CD4-positive, alpha-beta T cell treated with Interleukin-15 for 4 hours (primary cell): Measurements from ENCODE around the gene SMIM11.
"Not testable (repeated sequence)": the region's sequence is repeated elsewhere in the genome, so short reads cannot be mapped to it uniquely, and the experiment has no call there.

Experiments
- DNase-seq: peaks from one replicate; pipeline ENCODE4 v3.0.0-alpha.2; 2020; ENCODE audit warnings: low spot score

SMIM11 gene, protein sequence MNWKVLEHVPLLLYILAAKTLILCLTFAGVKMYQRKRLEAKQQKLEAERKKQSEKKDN

DNA sequence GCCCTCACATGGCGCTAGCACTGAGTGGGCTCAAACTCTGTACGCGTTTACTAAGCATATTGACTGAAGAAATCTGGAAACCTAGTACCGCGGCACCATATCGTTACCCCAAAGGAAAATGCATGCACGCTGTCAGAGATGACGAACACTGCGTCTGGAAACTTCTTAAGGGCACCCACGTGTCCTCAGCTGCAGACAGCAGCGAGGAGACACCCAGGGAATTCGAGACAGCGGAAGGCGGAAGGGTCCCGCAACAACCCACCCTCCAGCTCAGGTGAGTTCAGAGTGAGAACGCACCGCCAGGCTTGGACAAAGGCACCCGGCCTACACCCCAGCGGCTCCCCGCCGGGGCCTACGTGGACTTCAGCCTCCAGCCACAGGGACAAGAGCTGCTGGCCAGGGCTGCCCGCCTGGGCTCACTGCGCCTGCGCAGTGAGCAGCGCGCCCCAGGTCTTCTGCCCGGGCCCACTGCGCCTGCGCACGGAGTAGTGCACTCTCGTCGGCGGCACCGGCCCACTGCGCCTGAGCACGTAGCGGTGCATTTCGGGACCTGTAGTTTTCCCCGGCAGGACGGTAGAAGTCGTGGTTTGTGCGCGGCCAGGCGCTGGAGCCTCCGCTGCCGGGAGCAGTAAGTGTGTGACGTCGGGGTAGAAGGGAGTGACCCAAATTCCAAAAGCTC, at the start of gene SMIM11:
TSS of gene SMIM11 (plus strand) at position 568 of the 679 bp plus-strand sequence. CDS start 3,998 bp downstream, outside the sequence.
- not testable (repeated sequence) for DNase-seq

- DNase-seq, result no peak
These were observed 45.3 kb upstream of the SMIM11 start for GRCh38 chr21:34330055-34330454.

DNA sequence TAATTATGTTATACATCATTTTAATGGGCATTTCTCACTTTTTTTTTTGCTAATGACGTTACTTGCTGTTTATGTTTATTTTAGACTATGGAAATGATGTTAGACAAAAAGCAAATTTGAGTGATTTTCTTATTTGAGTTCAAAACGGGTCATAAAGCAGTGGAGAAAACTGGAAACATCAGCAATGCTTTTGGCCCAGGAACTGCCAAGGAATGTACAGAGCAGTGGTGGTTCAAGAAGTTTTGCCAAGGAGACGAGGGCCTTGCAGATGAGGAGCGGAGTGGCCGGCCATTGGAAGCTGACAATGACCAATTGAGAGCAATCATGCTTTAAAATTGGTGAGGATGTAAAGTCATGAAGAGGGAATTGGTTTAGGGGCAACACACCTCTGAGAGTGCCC, 43.6 kb upstream of the SMIM11 start:
- no peak for DNase-seq

DNA sequence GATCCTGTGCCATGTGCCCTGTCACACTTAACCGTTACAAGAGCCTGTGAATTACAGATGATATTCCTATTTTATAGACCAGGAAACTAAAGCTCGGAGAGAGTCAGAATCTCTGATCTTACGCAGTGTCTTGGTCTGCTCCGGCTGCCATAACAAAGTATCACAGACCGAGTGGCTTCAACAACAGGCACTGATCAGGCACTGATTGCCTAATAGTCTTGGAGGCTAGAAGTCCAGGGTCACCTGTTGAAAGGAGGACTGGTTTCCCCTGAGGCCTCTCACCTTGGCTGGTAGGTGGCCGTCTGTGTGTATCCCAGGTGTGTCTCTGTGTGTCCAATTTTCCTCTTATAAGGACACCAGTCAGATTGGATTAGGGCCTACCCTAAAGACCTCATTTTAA, 43.0 kb upstream of the SMIM11 start:
- DNase-seq, result no peak

DNA sequence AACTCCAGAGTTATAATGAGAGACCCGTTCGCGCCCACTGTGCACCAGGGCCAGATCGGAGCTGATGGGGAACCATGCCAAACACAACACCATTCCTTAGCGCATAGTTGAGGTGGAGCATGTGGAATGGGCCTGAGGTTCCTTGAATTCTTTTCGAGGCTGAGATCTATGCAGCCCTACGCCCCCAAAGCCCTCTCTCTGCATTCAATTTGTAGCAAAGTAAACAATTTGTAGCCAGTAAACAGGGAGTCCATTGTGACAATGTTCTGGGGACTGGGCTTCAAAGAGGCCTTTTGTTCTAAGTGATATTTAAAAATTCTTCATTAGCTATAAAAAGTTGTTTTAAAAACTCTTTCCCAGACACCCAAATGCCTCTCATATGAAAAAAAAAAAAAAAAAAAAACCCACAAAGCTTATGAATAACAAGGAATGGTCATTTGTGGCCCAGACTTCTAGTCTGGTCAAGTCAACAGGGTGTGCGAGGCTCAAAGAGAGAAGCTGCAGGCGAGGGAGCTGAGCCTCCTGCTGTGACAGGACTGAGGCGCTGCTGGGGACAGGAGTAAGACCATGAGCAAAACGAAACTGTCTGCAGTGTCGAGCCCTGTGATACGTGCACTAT, 42.1 kb upstream of the SMIM11 start:
- no peak for DNase-seq

DNA sequence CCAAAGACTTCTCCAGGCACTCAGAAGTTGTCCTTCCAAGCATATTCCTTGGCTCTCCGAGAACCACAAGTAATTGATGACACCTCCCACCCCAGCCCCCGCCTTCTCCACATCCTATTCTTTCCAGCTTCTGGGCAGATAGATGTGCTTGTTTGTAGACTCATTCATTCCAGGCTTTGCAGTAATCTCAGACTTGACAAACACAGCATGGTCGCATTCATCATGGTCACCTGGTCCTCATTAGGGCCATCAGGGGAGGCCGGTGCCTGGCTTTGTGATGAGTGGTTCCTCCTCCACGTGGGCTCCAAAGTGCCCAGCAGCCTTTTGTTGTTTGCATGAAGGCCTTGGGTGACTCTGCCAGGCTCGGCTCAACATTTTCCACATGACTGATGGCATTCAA, 40.0 kb upstream of the SMIM11 start:
- no peak for DNase-seq

DNA sequence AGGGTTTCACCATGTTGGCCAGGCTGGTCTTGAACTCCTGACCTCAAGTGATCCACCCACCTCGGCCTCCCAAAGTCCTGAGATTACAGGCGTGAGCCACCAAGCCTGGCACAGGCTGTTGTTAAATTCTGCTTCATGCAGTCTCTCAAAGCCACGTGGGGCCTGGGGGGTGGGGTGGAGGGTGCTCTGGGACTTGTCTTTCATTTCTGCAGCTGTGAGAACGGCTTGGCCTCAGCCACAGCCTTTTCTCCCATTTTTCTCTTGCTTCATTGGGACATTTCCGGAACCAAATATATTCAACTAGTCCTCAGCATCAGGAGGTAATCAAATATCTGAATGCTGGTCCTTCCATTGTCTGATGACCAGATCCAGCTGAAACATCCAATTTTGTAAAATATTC, 39.1 kb upstream of the SMIM11 start:
- DNase-seq, result no peak

DNA sequence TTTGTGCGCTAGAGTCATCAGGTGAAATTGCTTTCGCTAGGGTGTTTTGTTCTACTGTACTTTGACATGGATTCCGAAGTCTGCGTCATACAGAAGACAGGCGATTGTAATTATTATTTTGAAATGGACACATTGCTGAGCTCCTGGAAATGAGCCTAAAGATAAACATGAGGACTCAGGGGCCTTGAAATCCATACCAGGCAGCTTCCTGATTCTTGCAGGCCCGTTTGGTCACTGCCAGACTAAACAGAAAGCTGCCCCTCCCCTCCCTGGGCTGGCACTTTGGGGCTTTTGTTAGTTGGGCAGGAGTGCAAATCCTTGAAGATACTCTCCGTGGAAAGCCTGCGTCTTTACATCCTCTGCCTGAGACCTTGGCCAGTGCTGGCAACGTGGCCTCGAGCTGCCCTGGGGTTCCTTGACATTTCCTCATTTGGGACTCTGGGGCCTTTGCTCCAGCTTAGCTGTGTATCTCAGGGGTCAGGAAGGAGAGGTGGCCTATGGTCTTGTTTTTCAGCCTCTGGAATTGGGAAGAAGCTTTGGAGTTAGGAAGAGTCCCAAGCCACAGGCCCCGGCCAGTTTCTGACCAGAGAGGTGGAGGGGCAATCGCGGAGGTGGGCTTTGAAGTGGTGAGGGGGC, 38.4 kb upstream of the SMIM11 start:
- DNase-seq, result no peak

DNA sequence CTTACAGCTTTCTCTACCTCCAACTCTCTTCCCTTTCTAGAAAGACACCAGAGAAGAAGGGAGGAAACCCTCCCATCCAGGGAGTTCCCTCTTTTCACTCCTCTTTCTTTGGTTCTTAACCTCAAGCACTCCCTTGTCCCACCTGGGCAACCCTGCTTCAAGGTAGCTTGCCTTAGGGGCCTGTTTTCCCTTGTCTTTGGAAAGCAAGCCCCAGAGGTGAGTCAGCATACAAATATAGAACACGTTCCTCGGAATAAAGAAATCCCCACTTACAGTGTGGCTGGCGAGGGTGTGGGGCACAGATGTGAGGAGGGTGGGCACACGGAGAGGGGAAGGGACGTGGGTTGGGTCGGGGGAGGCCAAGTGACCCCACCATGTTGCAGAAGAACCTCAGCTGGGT, 37.6 kb upstream of the SMIM11 start:
- DNase-seq, result no peak

- no peak for DNase-seq
These were observed 37.1 kb upstream of the SMIM11 start for GRCh38 chr21:34338226-34338625.

DNA sequence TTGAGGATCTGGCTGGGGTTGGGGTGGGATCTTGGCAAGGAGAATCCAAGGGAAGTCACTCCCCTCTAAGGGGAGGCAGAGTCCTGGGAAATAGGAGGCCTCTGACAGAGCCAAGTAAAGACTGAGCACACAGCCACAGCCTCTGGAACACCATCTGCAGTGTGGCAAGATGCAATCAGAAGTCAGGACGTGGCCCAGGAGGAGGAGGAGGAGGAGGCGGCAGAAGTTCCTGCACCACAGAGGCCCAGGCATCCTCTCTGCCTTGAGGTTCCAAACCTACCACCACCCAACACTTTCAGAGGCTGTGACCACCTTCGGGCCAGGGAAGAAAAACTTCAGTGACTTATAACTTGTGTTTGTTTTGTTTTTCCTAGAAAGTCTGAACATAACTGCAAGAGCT, 35.2 kb upstream of the SMIM11 start:
- no peak for DNase-seq

DNA sequence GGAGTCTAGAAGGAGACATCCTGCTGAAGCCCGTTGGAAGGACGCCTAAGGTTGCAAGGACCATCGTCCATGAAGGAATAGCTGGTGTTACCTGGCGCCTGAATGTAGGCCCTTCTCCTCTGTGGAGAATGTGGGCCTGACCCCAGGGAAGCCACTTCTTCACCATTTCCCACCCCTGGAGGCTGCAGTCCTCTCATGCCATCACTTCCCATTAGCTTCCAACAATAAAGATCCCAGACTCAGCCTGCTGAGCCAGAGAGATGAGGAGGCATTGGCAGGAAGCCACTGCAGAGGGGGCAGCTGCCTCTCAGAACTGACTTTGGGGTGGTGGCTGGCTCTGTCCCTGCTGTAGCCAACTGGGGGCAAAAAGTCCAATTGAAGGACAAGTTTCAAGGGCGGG, 32.8 kb upstream of the SMIM11 start:
- DNase-seq, result no peak

- DNase-seq, result no peak
These were observed 32.0 kb upstream of the SMIM11 start for GRCh38 chr21:34343347-34343746.

DNA sequence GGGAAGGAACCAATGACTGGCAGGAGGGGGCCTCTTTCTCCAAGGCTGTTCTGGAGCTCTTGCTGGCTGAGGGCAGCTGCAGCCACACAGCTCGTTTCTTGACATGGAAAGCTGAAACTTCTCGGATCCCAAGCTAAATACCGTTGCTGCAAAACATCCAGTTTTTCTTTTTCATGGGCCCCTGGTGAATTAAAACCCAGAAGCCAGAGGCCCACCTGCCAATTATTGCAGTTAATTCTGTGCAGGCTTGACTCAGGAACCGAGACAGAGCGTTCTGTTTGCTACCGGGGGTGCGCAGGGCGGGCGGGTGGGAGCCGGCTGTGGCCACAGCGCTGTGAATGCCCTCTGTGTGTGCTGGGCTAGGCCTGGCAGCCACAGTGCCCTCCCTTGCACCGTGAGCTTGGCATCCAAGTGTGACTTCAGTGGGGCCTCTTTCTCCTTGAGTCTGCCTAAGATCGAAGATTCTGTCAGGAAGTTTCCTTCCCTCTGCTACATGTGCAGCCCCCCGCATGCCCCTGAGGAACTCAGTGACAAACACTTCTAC, 31.4 kb upstream of the SMIM11 start:
- no peak for DNase-seq

GRCh38 chr21:34344584-34344983, 30.7 kb upstream of the SMIM11 start:
- DNase-seq, result no peak

DNA sequence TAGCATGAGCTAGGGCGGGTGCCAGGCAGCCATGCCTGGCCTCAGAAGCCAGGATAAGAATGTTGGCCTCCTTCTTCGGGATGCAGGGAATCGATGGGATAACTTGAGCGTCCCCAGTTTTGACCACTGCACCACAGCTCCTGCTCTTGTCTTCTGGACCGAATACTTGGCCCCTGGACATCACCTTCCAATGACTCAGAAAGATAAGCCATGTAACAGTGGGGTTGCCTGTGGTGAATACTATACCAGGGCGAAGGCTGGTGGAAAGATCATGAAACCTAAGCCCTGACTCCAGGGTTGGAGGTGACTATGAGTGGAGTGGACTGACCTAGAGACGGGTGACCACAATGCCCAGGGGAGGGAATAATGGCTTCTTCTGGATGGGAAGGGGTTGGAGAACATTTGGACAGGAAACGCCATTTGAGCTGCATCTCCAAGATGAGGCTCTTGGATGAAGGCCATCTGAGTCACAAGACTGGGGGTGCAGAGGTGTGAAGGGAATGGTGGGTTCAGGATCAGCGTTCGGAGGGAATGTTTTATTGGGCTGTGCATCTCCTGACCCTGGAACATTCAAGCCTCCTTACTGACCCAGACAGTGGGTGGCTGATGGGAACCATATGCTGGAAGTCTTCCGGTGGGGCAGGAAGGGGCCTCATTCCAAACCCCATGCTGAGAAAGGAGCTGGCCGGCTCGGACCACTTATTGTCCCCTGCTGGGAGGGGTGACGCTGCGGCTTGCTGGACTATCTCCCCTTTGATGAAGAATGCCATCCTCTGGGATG, 30.0 kb upstream of the SMIM11 start:
- no peak for DNase-seq

DNA sequence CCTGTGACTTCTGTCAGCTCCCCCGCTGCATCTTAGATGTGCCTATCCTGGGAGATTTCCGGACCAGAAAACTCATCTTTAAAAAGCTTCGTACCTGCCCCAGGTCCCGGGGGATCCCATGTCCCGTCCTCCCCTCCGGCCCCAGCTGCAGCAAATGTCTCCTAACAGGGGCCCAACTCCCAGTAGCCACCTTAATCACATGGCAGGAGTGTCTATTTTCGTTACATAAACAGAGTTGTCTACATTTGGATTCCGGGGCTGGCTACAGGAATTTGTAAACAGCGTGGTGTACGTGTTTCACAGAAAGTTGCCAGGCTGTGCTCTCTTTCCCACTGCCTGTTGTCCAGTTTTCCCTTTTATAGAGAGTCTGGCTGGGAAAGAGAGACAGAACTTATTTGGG, 29.4 kb upstream of the SMIM11 start:
- no peak for DNase-seq

DNA sequence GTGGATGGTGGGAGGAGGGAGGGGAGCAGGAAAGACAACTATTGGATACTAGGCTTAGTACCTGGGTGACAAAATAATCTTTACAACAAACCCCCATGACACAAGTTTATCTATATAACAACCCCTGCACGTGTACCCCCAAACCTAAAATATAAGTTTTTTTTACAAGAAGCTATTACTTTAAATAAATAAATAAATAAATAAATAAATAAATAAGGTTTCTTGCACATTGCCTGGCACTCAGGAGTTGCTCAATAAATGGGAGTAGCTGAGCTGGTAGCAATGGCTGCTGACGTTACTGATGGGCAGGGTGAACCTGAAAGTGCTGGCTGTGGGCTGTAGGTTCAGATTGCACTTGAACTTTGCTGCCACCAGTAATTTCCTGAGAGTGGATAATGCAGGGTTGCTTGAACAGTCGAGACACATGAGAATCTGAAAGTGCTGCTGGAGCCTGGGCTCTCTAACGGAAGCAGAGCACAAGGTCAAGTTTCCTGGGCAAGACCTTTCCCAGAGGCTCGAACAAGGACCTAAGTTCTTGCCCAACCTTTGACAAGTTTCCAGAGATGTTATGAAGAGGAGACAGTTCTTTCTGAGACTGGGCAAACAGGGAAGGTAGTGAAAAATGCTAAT, 26.3 kb upstream of the SMIM11 start:
- DNase-seq, result no peak

- DNase-seq, result peak; percentile 4
These were observed 23.5 kb upstream of the SMIM11 start for GRCh38 chr21:34351786-34352241.

- DNase-seq, result no peak
These were observed 22.8 kb upstream of the SMIM11 start for GRCh38 chr21:34352556-34352955.

GRCh38 chr21:34353182-34353581, 22.1 kb upstream of the SMIM11 start:
- DNase-seq, result no peak

DNA sequence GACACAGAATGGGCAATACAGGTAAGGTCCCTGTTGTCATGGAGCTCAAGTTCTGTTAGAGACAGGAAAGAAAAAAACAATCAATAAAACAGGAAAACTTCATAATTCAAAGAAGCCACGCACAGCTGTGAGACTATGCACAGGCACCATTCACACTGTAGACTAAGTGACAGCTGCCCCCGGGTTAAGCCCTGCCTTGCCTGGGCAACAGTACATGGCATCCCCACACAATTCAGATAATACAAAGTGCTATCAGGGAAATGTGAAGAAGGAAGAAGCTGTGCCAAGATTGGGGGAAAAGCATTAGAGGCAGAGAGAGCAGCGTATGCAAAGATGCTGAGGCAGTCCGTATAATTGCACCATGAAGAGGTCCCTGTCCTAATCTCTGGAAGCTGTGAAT, 20.5 kb upstream of the SMIM11 start:
- DNase-seq, result no peak
